Astrocyte of the hippocampus (primary cell): ENCODE results near the gene GNG4.
"Not testable (repeated sequence)": the region's sequence is repeated elsewhere in the genome, so short reads cannot be mapped to it uniquely, and the experiment has no call there.

ENCODE experiments used
- DNase-seq: peaks from one replicate; pipeline ENCODE4 v3.0.0; 2011; ENCODE audit warnings: low read depth, low spot score

Gene GNG4

GRCh38 chr1:235625831-235626230 lies 23.8 kb downstream of the GNG4 start:
- DNase-seq, result no peak

GRCh38 chr1:235625340-235625739 lies 24.2 kb downstream of the GNG4 start:
- no peak for DNase-seq

- peak; percentile 84 for DNase-seq
These were observed 24.8 kb downstream of the GNG4 start for GRCh38 chr1:235624721-235625333.

DNA sequence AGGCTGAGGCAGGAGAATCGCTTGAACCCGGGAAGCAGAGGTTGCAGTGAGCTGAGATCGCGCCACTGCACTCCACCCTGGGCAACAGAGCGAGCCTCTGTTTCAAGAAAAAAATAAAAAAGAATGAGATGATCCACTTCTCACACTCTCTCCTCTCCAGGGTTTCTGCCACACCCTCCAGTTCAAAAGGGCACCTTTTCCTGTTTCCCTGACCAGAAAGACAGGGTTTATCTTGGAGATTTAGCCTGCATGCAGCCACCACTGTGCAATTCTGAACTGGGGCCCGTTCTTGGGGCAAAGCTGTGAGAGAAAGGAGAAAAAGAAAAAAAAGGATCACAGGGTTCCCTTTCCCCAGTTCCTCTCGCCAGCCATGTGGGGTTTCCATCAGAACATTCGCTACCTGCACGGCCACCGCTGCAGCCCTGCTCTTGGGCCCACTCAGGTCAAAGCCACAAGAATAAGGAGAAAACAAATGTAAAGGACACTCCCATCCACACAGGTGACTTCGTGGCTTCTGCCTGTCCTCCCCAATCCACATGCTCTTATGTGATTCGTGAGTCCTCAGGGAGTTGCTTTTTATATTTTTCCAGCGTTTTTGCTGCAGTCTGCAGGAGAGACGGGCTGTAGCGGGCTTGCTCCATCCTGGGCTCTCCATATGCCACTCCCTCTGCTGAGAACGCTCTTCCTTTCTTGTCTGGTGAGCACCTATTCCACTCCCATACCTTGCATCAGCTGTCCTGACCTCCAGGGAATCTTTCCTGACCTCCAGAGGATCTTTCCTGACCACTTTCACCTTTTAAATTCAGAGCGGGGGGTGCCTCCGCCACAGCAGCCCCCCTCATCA lies 26.4 kb downstream of the GNG4 start:
- DNase-seq, result no peak

DNA sequence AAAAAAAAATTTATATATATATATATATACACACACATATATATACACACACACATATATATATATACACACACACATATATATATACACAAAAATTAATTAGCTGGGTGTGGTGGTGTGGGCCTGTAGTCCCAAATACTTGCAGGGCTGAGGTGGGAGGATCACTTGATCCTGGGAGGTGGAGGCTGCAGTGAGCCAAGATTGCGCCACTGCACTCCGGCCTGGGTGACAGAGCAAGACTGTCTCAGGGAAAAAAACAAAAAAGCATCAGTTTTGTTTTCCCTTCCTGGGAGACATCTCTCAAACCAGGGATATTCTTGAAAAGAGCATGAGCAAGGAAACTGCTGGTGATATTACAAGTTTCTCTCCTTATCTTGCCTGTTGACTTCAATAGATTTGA lies 30.4 kb downstream of the GNG4 start:
- not testable (repeated sequence) for DNase-seq

DNA sequence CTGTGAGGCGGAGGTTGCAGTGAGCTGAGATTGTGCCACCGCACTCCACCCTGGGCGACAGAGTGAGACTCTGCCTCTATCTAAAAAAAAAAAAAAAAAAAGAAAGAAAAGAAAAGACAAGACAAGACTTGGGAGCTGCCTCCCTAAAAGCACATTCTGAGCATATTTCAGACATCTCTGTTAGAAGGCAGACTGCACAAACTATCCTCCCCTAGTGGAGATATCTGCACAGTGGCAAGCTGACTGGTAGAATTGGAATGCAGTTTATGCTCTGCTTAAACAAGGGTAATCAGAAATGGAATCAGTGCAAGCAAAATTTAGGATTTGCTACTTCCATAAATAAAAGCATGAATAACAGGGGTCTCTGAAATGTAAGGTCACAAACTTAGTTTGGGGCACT lies 31.8 kb downstream of the GNG4 start:
- peak; percentile 38 for DNase-seq

DNA sequence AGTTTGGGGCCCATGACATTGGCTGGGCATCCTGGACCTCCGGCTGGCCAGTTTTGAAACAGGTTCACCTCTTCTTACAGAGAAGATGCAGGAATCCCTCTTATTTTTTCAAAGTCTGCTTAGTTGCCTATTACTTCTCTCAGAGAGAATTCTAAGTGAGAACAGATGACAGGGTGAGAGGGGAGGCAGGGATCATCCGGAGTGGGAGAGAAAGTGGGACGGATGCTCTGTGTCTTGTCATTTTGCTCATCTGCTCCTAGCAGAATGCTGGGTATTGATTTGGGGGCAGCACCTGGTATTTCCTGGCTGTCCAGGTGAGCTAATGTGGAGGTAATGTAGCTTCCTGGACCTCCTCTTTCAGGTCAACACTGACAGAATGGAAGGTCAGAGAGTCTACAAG lies 32.4 kb downstream of the GNG4 start:
- no peak for DNase-seq

DNA sequence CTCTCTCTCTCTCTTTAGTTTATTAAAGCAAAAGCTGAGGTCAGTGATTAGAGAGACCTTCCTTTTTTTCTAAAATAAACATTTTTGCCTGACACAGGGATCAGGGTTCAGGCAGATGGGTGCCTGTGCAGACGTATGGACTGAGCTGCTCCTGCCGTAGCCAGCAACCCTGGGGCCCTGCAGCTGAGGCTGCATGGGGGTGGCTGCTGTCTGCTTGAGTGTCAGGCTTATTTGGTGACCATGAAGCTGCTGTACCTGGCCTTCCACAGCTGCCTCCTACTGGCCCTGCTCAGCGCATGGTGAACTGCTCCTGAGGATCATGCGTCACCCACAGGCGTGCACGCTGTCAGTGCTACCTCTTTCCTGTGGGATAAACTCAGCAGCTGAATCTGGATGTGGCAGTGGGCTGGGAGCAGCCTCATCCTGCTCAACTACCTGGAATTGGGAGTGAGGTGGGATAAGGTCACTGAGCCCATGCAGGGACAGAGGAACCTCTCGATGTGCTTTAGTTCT lies 35.1 kb downstream of the GNG4 start:
- no peak for DNase-seq

GRCh38 chr1:235613602-235614001 lies 36.0 kb downstream of the GNG4 start:
- no peak for DNase-seq

GRCh38 chr1:235612761-235613160 lies 36.8 kb downstream of the GNG4 start:
- no peak for DNase-seq

DNA sequence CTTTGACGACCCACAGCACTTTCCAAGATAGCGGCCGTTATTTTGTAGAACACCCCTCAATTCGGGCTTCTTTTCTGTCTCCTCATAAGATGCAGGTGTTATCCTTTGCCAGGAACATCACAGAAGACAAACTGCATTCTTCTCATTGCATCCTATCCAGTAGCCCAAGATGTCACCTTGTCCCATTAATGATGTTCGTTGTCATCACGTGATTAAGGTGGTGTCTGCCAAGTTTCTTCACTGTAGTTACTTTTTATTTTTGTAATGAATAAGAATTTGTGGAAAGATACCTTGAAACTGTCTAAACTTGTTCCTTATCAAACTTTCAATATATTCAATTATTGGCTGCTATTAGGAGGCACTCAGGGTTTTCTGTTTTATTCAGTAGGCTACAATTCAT lies 39.4 kb downstream of the GNG4 start:
- DNase-seq, result no peak

GRCh38 chr1:235608278-235608677 lies 41.3 kb downstream of the GNG4 start:
- no peak for DNase-seq

- DNase-seq, result no peak
These were observed 42.3 kb downstream of the GNG4 start for GRCh38 chr1:235607284-235607683.

GRCh38 chr1:235601104-235601503 lies 48.5 kb downstream of the GNG4 start:
- no peak for DNase-seq

GRCh38 chr1:235599536-235599935 lies 50.0 kb downstream of the GNG4 start:
- DNase-seq, result no peak

- peak; percentile 24 for DNase-seq
These were observed 51.6 kb downstream of the GNG4 start for GRCh38 chr1:235597867-235598553.

GRCh38 chr1:235595079-235595478 lies 54.5 kb downstream of the GNG4 start:
- DNase-seq, result no peak

GRCh38 chr1:235594281-235594895 lies 55.2 kb downstream of the GNG4 start:
- DNase-seq, result not testable (repeated sequence)

DNA sequence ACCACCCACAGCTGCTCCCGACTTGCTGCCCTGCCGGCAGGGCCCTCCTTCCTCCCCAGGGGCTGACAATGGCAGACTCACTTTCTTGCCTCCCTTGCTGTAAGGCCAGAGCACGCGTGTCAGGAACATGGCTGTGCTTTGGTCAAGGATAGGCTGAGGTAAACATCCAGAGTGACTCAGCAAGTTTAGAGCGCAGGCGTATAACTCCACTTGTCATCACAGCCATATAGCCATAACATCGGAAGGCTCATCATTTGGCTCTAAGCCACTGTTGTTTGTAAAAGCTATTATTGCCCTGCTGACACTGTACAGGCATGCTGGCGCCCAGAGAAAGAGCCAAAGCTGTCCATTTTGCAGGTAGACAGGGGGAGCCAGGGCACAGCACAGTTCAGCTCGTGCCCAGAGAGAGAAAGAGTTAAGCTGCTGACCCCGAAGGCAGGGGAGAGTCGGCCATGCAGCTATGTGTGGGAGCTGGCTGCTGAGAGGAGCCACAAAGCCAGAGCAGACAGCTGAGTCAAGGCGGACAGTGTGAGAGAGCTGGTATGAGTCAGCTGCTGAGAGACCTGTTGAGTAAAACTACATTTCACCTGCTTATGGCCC lies 60.6 kb downstream of the GNG4 start:
- DNase-seq, result peak; percentile 43

DNA sequence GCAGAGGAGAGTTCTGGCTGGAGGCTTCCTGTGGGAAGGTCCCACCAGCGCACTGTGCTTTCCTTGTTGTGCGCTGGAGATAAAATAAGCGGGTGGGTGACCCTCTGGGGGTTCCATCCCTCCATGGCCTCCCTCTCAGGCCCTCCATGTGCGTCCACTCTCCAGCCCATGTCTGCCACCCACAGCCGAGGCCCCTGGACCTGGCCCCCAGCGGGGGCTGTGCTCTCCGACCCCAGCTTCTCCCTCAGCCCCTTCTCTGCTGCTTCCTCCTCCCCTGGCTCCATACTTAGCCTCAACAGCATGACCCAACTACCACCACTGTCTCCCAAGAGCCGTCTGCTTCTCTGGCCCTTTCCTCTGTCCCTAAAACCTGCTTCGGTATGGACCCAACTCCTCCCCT lies 61.4 kb downstream of the GNG4 start:
- DNase-seq, result no peak

DNA sequence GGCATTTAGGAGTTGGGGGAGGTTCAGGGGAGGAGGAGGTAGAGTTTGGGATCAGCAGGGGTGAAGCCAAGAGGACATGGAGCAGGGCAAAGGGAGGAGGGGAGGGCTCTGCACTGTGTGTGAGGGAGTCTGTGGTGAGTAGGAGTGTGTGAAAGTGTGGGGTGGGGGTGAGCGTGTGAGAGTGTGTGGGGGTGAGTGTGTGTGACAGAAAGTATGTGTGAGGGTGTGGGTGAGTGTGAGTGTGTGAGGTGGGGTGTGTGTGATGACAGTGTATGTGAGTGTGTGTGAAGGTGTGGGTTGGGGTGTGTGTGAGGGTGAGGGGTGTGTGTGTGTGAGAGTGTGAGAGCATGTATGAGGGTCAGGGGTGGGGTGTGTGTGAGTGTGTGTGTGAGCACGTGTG lies 62.6 kb downstream of the GNG4 start:
- no peak for DNase-seq

GRCh38 chr1:235586413-235586812 lies 63.2 kb downstream of the GNG4 start:
- DNase-seq, result no peak
